WTC11 (cell line): ENCODE results near the gene PCDHA11.

Experiments used
- CBFB ChIP-seq: sonication (generic); formaldehyde crosslinking; IDR thresholded peaks from 2 replicates; pipeline ENCODE4 v1.8.1; 2022; ENCODE audit warnings: mild to moderate bottlenecking, low read depth, missing genetic modification reagents
- ELF4 ChIP-seq: sonication (generic); formaldehyde crosslinking; IDR thresholded peaks from 2 replicates; pipeline ENCODE4 v1.8.1; 2022; ENCODE audit warnings: low read depth, mild to moderate bottlenecking, moderate library complexity, missing genetic modification reagents
- EMX1 ChIP-seq: fragments of 250-450 bp; sonication (Bioruptor Pico); IDR thresholded peaks from 2 replicates; pipeline ENCODE4 v1.8.0; 2021; ENCODE audit warnings: mild to moderate bottlenecking
- HMGA2 ChIP-seq: fragments of 250-450 bp; sonication (Bioruptor Pico); IDR thresholded peaks from 2 replicates; pipeline ENCODE4 v1.4.0; 2021; ENCODE audit warnings: mild to moderate bottlenecking, moderate library complexity
- RELA ChIP-seq: sonication (generic); formaldehyde crosslinking; IDR thresholded peaks from 2 replicates; pipeline ENCODE4 v1.8.1; 2022; ENCODE audit warnings: missing genetic modification reagents, mild to moderate bottlenecking, borderline replicate concordance
- SMAD4 ChIP-seq: sonication (generic); formaldehyde crosslinking; IDR thresholded peaks from 2 replicates; pipeline ENCODE4 v1.8.0; 2022; ENCODE audit warnings: mild to moderate bottlenecking, missing genetic modification reagents
- SP1 ChIP-seq: sonication (generic); formaldehyde crosslinking; conservative IDR thresholded peaks from 2 replicates; pipeline ENCODE4 v1.8.1; 2022; ENCODE audit warnings: missing genetic modification reagents
- ZNF317 ChIP-seq: sonication (generic); formaldehyde crosslinking; IDR thresholded peaks from 2 replicates; pipeline ENCODE4 v1.8.1; 2023; ENCODE audit warnings: low read depth, mild to moderate bottlenecking, moderate library complexity, missing genetic modification reagents, borderline replicate concordance
- TF ChIP-seq, protein P1 (sequence below): fragments of 200-600 bp; IDR thresholded peaks from 2 replicates; pipeline ENCODE4 v1.8.0; 2022; ENCODE audit warnings: antibody characterized with exemption
- TF ChIP-seq, protein P2 (sequence below): sonication (generic); formaldehyde crosslinking; IDR thresholded peaks from 2 replicates; pipeline ENCODE4 v1.8.1; 2022; ENCODE audit warnings: low read depth, mild to moderate bottlenecking, moderate library complexity, missing genetic modification reagents, borderline replicate concordance
- TF ChIP-seq, protein P3 (sequence below): sonication (generic); formaldehyde crosslinking; IDR thresholded peaks from 2 replicates; pipeline ENCODE4 v1.8.0; 2022; ENCODE audit warnings: mild to moderate bottlenecking, missing genetic modification reagents
- TF ChIP-seq, protein P4 (sequence below): sonication (generic); formaldehyde crosslinking; IDR thresholded peaks from 2 replicates; pipeline ENCODE4 v1.8.1; 2022; ENCODE audit warnings: low read depth, missing genetic modification reagents, borderline replicate concordance
- TF ChIP-seq, protein P5 (sequence below): sonication (generic); formaldehyde crosslinking; IDR thresholded peaks from 2 replicates; pipeline ENCODE4 v1.8.1; 2022; ENCODE audit warnings: mild to moderate bottlenecking, missing genetic modification reagents, moderate library complexity, borderline replicate concordance

DNA sequence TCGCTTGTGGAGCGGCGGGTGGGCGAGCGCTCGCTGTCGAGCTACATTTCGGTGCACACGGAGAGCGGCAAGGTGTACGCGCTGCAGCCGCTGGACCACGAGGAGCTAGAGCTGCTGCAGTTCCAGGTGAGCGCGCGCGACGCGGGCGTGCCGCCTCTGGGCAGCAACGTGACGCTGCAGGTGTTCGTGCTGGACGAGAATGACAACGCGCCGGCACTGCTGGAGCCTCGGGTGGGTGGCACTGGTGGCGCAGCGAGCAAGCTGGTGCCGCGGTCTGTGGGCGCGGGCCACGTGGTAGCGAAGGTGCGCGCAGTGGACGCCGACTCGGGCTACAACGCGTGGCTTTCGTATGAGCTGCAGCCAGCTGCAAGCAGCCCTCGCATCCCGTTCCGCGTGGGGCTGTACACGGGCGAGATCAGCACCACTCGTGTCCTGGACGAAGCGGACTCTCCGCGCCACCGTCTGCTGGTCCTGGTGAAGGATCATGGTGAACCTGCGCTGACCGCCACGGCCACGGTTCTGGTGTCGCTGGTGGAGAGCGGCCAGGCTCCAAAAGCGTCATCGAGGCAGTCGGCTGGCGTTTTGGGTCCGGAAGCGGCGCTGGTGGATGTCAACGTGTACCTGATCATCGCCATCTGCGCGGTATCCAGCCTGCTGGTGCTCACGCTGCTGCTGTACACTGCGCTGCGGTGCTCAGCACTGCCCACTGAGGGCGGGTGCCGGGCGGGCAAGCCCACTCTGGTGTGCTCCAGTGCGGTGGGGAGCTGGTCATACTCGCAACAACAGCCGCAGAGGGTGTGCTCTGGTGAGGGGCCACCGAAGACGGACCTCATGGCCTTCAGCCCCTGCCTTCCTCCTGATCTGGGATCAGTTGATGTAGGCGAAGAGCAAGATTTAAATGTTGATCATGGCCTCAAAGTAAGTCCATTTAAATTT is 25.7 kb upstream of the PCDHA11 start:
- TF ChIP-seq EMX1 (CRISPR knock-in tag): no peak
- no peak for TF ChIP-seq CBFB (CRISPR knock-in tag)
- TF ChIP-seq ELF4 (CRISPR knock-in tag): no peak
- TF ChIP-seq, protein P1, sequence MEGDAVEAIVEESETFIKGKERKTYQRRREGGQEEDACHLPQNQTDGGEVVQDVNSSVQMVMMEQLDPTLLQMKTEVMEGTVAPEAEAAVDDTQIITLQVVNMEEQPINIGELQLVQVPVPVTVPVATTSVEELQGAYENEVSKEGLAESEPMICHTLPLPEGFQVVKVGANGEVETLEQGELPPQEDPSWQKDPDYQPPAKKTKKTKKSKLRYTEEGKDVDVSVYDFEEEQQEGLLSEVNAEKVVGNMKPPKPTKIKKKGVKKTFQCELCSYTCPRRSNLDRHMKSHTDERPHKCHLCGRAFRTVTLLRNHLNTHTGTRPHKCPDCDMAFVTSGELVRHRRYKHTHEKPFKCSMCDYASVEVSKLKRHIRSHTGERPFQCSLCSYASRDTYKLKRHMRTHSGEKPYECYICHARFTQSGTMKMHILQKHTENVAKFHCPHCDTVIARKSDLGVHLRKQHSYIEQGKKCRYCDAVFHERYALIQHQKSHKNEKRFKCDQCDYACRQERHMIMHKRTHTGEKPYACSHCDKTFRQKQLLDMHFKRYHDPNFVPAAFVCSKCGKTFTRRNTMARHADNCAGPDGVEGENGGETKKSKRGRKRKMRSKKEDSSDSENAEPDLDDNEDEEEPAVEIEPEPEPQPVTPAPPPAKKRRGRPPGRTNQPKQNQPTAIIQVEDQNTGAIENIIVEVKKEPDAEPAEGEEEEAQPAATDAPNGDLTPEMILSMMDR: no peak
- TF ChIP-seq ZNF317 (CRISPR knock-in tag): no peak
- no peak for TF ChIP-seq HMGA2 (CRISPR knock-in tag)
- TF ChIP-seq SMAD4 (CRISPR knock-in tag): no peak
- TF ChIP-seq, protein P2, sequence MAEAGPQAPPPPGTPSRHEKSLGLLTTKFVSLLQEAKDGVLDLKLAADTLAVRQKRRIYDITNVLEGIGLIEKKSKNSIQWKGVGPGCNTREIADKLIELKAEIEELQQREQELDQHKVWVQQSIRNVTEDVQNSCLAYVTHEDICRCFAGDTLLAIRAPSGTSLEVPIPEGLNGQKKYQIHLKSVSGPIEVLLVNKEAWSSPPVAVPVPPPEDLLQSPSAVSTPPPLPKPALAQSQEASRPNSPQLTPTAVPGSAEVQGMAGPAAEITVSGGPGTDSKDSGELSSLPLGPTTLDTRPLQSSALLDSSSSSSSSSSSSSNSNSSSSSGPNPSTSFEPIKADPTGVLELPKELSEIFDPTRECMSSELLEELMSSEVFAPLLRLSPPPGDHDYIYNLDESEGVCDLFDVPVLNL: no peak
- TF ChIP-seq RELA (CRISPR knock-in tag): no peak
- TF ChIP-seq, protein P3, sequence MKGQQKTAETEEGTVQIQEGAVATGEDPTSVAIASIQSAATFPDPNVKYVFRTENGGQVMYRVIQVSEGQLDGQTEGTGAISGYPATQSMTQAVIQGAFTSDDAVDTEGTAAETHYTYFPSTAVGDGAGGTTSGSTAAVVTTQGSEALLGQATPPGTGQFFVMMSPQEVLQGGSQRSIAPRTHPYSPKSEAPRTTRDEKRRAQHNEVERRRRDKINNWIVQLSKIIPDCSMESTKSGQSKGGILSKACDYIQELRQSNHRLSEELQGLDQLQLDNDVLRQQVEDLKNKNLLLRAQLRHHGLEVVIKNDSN (CRISPR knock-in tag): no peak
- TF ChIP-seq, protein P4, sequence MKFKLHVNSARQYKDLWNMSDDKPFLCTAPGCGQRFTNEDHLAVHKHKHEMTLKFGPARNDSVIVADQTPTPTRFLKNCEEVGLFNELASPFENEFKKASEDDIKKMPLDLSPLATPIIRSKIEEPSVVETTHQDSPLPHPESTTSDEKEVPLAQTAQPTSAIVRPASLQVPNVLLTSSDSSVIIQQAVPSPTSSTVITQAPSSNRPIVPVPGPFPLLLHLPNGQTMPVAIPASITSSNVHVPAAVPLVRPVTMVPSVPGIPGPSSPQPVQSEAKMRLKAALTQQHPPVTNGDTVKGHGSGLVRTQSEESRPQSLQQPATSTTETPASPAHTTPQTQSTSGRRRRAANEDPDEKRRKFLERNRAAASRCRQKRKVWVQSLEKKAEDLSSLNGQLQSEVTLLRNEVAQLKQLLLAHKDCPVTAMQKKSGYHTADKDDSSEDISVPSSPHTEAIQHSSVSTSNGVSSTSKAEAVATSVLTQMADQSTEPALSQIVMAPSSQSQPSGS: no peak
- TF ChIP-seq SP1 (CRISPR knock-in tag): no peak
- TF ChIP-seq, protein P5, sequence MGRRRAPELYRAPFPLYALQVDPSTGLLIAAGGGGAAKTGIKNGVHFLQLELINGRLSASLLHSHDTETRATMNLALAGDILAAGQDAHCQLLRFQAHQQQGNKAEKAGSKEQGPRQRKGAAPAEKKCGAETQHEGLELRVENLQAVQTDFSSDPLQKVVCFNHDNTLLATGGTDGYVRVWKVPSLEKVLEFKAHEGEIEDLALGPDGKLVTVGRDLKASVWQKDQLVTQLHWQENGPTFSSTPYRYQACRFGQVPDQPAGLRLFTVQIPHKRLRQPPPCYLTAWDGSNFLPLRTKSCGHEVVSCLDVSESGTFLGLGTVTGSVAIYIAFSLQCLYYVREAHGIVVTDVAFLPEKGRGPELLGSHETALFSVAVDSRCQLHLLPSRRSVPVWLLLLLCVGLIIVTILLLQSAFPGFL (CRISPR knock-in tag): no peak
